A172 (cell line): ENCODE results near the gene SLC39A11. TPM values are rescaled to one million over a fixed set of nuclear protein-coding genes. Genes with fewer than 3 reads are reported as not detected.
"Not testable (repeated sequence)": the region's sequence is repeated elsewhere in the genome, so short reads cannot be mapped to it uniquely, and the experiment has no call there.

Experiments
- DNase-seq: peaks from one replicate; pipeline ENCODE4 v3.0.0-alpha.2; 2015; ENCODE audit warnings: low spot score
- total RNA-seq: library from RNA; depleted of rRNA; stranded (reverse); fragments of >200 nt; shearing (Covaris generic); gene quantifications from 2 replicates; pipeline ENCODE4 v1.2.3, GENCODE V29; 2014

The SLC39A11 gene
- total RNA-seq, 1 experiment from 2014 or later = 59.2 TPM

DNA sequence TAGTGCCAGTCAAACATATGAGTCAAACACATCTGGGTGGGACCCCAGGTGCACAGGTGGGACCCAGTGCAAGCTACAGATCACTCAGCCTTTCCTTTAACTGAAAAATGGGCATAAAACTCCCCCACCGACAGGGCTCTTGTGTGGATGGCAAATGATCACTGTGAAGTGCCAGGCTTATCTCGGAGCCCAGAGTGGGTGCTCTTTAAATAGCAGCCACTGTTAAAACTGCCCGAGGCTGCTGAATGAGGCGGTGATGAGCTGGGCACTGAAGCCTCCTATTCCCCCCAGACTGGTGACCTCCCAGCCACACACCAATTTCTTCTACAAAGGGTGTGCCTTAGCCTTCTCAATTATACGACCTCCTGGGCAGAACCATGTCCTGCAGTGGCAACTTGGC is 433.8 kb downstream of the SLC39A11 start:
- no peak for DNase-seq

DNA sequence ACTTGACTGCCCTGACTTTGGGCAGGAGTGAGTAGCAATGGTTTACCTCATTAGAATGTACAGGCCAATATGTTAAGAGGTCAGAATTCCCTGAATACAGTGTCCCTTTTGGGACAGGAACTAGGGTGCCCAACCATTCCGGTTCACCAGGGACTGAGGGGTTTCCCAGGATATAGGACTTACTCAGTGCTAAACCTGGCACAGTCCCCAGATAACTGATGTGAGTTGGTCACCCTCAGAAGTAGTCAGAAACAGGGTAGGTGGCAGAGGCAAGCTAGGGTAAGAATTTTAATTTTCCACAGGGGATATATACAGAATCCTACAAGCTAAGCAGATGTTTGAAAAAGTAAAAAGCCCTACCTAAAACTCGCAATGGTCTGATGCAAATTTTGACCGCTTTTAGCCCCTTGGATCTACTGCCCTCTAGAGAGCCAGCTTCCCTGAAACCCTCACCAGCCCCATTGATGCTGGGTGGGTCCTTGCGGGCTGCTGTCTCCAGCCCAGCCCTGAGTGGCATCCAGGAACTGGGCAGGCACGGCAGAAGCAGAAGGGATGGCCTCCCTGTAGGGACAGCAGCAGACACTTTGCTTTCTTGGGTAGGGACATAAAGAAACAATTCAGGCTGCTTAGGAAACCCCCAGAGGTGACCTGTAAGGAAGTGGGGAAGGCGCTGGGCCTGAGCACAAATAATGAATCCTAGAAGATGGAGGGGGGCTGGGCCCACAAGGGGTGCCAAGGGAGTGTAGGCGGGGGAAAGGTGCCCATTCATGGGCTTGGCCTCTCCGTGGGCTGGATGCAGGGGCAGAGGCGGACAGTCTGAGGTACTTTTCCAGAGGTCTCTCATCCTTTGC is 434.8 kb downstream of the SLC39A11 start:
- peak; percentile 60 for DNase-seq

DNA sequence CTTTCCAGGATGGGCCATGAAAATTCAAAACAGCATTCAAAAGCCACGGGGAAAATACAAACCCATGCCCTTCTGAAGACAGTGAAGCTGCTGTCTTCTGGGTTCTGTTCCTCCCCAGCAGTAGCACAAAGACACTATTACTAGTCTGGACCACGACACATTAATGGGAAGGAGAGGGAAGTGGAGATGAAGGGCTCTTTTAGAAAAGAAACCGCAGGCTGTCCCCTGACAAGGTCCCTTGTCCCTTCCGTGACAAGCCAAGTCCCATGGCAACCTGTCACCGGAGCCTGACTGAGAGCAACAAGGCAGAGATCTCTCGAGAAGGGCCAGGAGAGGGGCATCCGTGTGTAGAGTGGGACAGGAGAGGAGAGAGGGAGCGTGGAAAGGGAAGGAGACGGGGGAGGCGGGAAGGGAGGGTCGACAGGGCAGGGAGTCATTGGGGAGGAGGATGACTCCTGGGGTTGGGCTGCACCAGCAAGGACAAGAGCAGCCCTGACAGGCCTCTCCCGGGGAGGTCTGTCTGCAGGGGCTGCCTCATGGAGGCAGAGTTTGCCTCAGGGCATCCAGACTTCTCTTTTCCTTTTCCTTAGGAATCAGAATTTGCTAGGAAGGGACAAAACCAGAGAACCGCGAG is 436.2 kb downstream of the SLC39A11 start:
- no peak for DNase-seq

DNA sequence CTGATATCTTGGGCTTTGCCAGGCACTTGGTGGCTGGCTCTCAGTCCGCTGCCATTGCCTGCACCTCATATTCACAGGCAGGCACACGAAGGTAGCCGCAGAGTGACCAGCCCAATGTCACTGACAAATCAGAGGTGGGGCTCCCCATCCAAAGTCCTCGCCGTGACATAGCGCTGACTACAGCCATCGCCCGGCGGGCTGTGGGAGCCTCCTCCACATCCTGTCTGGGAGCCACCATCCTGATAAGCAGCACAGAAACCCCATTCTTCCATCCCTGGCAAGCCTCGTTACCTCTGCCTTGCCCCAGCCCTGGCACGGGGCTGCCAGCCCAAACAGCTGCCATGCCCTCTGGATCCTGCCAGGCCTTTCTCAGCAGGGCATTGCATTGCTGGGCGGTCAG is 437.8 kb downstream of the SLC39A11 start:
- no peak for DNase-seq

DNA sequence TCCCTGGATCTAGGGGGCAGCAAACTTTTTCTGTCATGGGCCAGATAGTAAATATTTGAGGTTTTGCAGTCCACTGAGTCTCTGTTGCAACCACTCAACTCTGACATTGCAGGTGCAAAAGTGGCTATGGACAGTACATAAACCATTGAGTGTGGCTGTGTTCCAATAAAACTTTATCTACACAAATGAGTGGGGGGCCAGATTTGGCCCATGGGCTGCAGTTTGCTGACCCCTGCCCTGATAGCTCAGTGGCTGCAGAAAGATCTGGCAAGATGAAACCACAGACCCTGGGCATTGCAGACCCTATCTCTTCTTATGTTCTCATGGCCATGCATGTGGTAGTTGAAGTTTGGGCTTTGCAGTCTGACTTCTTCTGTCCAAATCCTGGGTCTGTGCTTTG is 440.5 kb downstream of the SLC39A11 start:
- DNase-seq = no peak

DNA sequence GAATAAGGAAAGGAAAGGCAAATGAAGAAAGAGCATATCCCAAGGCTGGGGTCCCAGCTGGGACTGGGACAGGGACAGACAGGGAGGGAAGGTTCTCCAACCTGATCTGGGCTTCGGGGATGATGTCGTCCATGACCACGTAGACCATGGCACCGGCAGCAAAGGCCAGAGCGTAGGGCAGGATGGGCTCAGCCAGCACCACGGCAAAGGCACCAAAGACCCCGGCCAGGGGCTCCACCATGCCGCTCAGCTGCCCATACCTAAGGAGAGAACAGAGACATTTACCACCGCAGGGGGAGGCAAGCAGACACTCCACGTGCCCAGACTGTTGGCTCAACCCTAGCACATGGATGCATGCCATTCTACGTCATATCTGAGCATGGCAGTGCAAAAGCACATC is 443.8 kb downstream of the SLC39A11 start:
- no peak for DNase-seq

DNA sequence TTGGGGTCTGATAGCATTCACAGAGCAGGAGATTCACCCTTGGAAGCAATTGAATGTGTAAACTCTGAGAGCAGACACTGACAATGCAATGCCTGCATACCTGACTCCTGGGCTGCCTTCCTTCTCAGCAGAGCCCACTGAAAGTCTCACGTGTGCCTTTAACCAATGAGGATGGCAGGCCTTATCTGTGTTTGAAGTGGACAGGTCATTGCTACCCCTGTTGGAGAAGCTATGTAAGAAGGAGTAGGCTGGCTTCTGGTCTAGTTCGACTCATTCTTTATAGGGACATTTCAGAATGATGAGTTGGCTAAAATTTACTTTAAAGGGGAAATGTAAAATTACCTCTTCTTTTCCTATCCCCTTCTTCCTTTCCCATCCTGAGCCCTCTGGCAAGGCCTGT is 446.3 kb downstream of the SLC39A11 start:
- no peak for DNase-seq

DNA sequence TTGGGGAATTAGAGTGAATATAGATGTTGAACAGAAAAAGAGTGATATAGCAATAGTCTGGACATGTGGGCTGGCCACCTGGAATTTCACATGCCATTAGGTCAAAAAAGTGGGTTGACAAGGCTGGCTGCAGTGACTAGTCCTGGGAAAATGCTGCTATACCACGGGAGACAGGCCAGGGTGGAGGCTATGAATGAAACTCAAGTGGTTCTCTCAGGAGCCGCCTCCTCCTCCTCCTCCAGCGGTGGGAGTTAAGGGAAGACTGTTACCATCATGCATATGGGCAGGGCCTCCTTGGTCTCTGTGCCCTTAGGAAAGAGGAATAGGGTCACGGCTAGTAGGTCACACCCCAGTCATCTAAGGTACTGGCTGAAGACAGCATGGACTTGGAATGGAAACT is 448.0 kb downstream of the SLC39A11 start:
- DNase-seq = no peak

DNA sequence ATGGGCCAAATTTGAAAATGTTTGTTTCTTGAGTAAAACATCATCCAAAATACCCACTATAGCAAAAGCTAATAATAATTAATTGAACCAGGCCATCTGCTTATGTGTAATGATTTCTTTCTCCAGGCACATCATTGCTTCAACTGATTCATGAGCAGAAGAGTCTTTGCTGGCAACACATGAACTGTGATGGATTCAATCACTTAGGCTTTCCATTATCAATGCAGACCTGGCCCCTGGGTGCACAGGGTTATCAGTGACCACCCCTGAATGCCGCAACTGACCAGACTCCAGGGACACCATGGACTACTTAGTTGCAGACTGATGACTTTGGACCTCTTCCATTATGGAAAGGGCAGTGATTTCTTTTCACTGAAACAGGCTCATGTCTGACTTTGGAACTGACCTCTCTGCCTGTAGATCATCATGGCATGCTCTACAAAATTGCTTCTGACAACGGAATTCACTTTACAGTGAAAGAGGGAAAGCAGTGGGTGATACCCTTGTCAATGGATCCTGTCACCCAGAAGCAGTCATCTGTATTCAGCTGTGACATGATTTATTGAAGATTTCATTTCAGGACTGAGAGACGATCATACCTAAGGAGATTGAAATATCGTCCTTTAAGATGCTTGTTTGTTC is 448.8 kb downstream of the SLC39A11 start:
- DNase-seq = no peak

DNA sequence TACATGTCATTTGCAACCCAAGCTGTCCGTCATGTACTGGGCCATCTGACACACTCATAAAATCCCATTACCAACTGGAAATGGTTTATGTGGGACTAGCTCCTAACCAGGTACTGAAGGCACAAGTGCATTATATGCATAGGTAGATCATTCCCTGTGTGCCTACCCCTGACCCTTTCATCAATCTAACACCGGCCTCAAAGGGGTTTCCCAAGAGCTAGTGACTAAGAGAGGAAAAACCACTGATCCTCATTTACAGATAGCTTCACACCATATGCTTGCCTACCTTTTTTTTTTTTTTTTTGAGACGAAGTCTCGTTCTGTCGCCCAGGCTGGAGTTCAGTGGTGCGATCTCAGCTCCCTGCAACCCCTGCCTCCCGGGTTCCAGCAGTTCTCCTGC is 449.8 kb downstream of the SLC39A11 start:
- no peak for DNase-seq

DNA sequence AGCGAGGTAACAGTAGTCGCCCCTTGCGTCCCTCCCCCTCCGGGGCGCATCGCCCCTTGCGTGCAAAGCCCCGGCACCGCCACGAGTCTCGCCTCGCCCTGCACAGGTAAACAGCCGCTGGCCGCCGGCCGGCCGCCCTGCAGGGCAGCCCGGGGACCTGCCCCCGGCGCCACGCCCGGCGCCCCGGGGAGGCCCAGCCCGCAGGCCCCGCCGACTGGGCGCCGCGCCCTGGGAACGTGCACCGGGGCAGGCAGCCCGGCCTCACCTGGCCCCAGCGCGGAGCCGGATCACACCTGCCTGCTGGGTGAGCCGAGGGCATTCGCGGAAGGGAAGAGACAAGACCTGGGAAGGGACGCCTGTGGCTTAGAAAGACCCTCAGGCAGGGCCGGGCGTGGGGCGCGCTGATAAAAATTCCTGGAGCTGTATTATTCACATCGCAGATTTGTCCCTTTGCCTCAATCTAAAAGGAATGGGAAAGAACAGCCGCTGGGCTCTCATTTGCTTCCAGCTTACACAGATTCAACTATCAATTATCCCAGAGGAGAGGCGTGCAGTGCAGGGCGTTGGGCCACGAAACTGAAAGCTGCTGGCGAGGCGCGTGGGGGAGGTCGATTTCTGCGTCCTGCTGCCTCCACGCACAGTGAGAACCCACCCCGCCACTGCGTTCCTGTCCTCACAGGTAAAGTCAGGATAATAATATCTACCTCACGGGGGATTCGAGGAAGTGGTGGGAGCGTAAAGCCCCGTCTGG is 451.9 kb downstream of the SLC39A11 start:
- no peak for DNase-seq

DNA sequence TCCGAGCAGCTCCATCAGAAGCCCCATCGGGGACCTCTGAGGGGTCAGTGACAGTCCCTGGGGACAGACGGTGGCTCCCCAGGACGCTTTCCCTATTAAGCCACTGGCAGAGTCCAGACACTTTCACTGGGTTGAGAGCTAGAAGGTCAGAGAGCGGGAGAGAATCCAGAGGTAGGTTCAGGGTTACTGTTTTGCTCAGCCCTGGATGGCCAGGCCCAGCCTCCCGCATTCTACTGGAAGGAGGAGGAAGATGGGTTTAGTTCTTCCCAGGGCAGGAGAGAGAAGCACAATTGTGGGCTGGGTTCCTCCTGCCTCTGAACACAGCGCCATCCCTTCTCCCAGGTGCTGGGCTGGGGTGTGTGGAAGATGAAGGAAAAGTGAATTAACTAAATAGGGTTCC is 452.8 kb downstream of the SLC39A11 start:
- DNase-seq = no peak

DNA sequence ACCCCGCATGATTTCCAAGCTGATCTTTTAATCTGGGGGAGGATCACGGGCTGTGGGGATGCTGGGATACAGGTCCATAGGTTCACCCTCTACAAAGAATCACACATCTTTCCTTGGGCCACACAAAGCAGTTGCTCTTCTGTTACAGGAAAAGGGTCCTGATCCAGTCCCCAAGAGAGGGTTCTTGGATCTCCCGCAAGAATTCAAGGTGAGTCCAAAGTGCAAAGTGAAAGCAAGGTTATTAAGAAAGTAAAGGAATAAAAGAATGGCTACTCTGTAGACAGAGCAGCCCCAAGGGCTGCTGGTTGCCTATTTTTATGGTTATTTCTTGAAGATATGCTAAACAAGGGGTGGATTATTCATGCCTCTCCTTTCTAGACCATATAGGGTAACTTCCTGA is 453.6 kb downstream of the SLC39A11 start:
- not testable (repeated sequence) for DNase-seq

DNA sequence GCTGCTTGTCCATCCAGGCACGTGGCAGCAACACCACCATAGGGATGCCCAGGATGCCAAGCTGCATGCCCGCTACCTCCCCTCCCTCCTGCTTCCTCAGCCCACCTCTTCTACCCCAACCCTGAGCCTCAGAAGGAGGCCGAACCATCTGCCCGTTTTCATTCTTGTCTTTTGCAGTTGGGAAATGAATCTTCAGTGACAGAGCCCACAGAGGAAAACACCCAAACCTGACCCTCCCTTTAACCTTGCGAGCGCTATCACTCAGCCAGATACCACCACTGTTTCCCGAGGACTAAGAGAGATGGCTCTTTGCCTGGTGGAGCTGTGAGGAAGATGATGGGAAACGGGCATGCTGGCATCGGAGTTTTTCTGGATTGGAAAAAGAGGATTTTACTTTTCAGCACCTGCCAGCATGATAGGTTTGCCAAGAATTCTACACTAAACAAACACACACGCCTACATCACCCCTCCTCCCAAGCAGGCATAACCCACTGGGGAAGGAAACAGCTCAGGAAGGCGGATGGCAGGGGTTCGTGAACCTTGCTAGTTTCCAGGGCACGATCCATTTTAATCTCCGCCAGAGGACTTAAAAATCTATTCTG is 457.4 kb downstream of the SLC39A11 start:
- DNase-seq = no peak

DNA sequence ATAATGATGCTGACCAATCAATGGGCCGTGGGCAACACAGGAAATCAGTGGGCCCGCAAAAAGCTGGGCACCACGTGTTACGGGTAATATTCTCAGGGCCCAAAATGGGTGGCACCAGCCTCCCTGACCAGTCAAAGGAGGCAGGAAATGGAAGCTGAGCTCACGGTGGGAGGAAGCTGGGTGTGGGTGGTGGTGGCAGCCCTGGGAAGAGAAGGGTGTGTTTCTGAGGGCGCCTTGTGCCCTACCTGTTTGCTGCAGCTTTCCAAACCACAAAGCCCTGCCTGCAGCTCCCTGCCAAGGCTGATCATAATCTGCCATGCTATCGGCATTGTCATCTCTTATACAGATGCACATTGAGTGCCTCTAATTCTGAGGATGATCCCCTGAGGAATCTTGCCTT is 457.9 kb downstream of the SLC39A11 start:
- peak; percentile 17 for DNase-seq

DNA sequence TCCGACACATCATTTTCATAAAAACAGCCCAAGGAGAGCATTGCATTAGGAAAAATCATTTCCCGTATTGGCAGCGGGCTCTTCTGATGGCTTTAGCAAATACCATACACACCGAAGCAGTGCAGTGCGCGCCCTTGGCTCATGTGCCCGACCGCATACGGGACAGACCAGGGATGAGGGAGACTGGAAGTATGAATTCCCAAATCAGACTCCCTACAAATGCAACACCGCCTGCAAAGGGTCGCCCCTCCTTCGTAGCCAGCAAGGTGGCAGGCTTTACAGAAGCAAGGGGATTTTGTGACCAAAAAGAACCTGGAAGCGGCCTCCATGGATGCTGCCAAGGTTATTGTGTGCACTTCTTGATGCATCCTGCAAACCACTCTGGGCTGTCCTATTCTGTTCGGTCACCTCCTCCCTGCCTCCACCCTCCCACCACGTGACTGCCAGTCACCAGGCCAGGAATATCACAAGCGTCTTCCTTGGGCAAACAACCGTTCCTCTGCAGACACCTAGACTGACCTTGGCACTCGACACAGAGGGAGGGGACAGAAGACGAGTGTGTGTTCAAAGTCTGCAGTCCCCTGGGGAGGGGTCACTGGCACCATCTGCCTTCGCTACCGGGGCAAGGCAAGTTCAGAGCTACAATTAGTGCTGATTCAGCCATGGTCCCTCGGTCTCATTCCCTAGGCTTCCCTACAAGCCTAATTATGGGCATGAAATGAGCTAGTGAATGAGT is 460.4 kb downstream of the SLC39A11 start:
- no peak for DNase-seq

DNA sequence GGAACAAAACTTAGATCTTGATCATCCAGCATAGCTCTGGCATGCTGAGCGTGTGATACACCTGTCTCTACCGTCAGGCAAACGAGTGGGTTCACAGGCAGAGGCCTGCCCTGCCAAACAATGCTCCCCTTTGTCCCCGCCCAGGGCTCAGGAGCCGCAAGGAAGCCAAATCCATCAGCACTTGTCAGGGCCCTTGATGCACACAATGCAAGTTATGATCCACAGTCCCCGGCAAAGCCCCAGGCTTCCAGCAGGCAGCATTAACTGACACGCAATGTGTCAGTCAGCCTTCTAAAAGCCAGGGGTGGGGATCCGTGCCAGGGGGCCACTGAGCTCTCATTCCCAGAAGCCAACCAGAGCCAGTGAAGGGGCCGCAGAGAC is 460.9 kb downstream of the SLC39A11 start:
- DNase-seq = no peak

DNA sequence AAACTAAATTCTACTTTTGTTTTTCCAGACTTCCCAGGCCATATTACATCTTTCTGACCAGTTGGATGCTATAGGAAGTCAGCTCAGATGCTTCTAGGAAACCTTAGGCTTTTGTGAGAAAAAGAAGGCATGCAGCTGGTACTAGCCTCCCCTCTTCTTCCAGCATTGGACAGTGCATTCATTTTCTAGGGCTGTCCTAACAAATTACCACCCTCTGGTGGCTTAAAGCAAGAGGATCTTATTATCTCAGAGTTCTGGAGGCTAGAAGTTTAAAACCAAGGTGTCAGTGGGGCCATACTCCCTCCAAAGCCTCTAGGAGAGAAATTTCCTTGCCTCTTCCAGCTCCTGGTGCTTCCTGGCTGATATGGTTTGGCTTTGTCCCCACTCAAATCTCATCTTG is 467.8 kb downstream of the SLC39A11 start:
- no peak for DNase-seq

DNA sequence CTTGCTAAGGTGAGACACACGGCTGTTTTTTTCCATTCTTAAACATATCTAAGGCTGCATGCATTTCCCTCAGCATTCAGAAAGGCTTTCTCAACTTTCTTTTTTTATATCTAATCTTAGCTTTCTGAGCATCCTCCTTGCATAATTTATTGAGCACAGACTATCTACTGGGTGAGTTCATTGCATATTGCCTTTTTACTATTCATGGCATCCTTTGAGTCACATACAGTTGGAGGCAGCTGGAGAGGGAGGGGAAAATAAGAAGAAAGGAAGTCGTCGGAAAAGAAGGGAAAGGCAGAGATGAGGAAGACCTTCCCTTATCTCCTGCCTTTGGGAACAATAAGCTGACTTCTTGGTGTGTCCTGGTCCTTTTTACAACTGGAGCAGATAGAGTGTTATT is 468.3 kb downstream of the SLC39A11 start:
- DNase-seq = no peak

DNA sequence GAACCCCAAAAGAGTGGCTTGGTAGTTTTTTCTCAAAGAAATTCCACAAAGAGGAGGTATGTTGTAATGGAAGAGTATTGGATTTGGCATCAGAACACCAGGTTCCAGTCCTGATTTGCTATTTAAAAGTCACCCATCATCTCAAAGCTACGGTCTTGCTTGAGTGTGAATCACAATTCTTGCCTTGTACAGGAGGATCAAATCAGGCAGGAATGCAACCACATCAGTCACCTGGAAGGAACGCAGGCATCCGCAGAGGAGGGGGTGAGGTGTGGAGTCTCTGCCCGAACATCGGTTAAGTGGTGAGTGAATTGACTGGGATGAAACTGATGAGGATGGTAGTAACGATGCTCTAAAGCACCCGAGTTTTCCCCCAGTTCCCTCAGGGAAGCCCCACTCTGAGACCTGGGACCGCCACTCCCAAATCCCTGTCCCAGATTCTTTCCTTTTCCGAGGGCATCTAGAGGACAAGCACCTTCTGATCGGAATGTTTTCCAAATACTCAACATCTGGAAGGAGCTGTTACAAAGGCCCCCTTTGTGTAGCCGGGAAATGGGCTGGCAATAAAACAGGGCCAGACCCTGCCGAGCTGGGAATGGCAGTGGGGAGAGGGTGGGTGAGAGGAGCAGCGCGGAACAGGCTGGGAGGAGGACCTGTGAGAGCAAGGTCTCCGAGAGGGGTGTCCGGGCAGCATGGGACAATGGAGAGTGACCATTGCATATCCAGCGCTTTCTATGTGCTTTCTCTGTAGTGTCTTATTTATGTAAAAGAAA is 469.6 kb downstream of the SLC39A11 start:
- DNase-seq = no peak
